Endometrium (tissue), 2 donors: ENCODE measurements around the gene HNRNPM.

ENCODE experiments used
- FAIRE-seq: peaks from 2 replicates; lab custom pipeline; 2012; peaks lifted over from hg19 to GRCh38; lab: Jason Lieb, UNC
- donor health status: control.
- donor health status: control.

The HNRNPM gene

GRCh38 chr19:8460516-8461298 lies 15.9 kb downstream of the HNRNPM start:
- FAIRE-seq, result no peak

- no peak for FAIRE-seq
Measured at GRCh38 chr19:8461376-8461775, 16.6 kb downstream of the HNRNPM start.

GRCh38 chr19:8461891-8462290 lies 17.1 kb downstream of the HNRNPM start:
- FAIRE-seq, result no peak

- no peak for FAIRE-seq
Measured at GRCh38 chr19:8462571-8462970, 17.8 kb downstream of the HNRNPM start.

GRCh38 chr19:8463365-8463764 lies 18.6 kb downstream of the HNRNPM start:
- FAIRE-seq, result no peak

DNA sequence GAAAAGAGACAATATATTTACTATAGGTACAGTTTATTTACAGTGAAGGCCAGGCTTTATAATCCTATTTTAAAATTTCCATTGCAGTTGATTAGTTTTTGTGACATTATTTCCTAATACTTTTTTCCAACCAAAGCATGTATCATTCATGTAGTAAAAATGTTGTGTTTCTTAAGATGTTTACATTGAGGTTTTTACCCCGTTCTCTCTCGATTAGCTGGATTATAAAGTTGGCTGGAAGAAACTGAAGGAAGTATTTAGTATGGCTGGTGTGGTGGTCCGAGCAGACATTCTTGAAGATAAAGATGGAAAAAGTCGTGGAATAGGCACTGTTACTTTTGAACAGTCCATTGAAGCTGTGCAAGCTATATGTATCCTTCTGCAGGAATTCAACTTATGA lies 21.2 kb downstream of the HNRNPM start:
- no peak for FAIRE-seq

DNA sequence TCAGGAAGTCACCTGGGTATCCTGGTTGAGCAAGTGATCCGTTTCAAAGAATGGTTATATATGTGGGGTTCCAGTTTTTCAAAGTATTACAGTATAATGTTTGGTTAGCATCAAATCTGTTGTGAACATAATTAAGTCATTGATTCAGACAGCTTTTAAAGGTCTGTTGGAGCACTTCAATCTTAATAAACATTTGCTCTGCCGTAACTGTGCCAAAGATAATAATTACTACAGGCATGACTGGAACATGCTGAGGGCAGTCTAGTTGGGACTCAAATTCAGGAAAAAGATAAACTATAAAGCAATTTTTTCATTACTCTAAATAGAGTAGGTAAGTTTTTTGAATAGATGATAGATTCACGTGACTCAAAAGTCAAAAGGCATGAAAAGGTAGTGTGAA lies 23.3 kb downstream of the HNRNPM start:
- no peak for FAIRE-seq

- no peak for FAIRE-seq
Measured at GRCh38 chr19:8468761-8469373, 24.1 kb downstream of the HNRNPM start.

- no peak for FAIRE-seq
Measured at GRCh38 chr19:8469613-8470368, 25.0 kb downstream of the HNRNPM start.

- FAIRE-seq, result no peak
Measured at GRCh38 chr19:8473648-8474476, 29.1 kb downstream of the HNRNPM start.

GRCh38 chr19:8475005-8475404 lies 30.2 kb downstream of the HNRNPM start:
- FAIRE-seq, result no peak

GRCh38 chr19:8476524-8476923 lies 31.7 kb downstream of the HNRNPM start:
- FAIRE-seq, result no peak

DNA sequence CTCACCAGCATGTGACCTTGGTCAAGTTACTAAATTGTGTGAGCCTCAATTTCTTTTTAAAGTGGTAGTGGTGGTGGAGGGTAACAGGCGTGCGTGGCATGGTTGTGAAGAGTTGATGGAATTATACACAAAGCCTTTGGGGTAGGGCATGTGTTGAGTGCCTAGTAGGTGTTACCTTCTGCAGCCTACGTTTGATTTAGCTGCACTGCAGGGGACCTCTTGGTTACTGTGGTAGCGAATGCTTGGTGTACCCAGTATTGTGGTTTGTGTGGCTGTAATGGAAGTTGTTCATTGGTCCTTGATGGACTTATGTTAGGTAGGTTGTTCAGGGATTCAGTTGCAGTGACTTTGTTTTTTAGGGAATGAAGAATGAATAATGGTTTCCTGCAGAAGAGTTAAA lies 33.1 kb downstream of the HNRNPM start:
- no peak for FAIRE-seq

- no peak for FAIRE-seq
Measured at GRCh38 chr19:8478598-8478997, 33.8 kb downstream of the HNRNPM start.

GRCh38 chr19:8481201-8481600 lies 36.4 kb downstream of the HNRNPM start:
- FAIRE-seq, result no peak

GRCh38 chr19:8481616-8482015 lies 36.8 kb downstream of the HNRNPM start:
- FAIRE-seq, result no peak

- FAIRE-seq, result no peak
Measured at GRCh38 chr19:8482696-8483095, 37.9 kb downstream of the HNRNPM start.

- FAIRE-seq, result no peak
Measured at GRCh38 chr19:8483165-8483564, 38.4 kb downstream of the HNRNPM start.

DNA sequence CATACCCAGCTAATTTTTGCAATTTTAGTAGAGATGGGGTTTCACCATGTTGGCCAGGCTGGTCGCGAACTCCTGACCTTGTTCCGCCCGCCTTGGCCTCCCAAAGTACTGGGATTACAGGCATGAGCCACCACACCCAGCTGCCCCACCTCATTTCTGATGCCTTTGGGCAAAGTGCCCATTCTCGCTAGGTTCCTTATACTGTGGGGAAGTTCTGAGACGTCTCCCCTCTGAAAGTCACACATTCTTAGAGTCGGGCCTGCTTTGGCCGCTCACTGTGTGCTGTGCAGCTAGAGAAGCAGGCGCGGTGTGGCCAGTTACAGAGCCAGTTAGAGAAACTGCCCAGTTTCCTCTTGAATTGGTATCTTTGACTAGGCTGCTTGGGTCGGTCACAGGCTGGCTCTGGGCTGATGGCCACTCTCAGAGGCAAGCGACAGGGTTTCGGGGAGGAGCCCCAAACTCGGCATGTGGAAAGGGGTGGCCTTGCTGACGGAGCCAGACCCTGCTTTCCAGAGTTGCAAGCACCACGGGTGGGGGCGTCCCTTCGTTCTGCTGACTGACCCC lies 39.6 kb downstream of the HNRNPM start:
- no peak for FAIRE-seq

GRCh38 chr19:8485561-8486371 lies 41.0 kb downstream of the HNRNPM start:
- no peak for FAIRE-seq

DNA sequence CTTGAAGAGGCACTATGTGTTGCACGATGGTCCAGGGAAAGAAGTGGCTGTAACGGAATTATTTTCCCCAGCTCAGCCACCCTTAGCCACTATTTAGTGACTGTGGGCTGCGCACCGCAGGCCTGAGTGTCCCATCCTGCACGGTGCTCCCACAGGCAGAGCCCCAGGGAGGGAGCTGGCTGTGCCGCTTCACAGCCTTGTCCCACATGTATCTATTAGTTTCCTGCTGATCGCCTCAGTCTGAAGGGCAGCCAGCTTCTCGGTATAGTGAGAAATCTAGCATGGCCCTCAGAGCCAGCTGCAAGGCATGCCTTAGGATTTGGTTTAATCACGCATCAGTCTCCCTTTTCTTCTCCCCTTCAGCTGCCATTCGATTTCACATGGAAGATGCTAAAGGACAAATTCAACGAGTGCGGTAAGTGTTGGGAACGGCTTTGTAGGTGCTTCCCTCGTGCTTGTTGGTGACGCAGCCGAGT lies 41.9 kb downstream of the HNRNPM start:
- no peak for FAIRE-seq
